ENCODE data around the gene FIGN. TPM values are rescaled to one million over a fixed set of nuclear protein-coding genes. Genes with fewer than 3 reads are reported as not detected.

Gene FIGN
- polyA plus RNA-seq, 3 donors from 2014 or later: not detected

- Mint-ChIP-seq H3K4me3 (no peak overlapping the region), H3K27me3 (ENCODE audit: low read depth in 3 of 3) (peaks cover 0 to 1% (median 0%) of the 10 kb centered on the region in 3 donors), H3K4me1 (no peaks in the 10 kb centered on the region), H3K36me3 (no peaks in the 10 kb centered on the region), H3K27ac (no peak overlapping the region), H3K9me3 (peaks cover 5 to 29% (median 8%) of the 10 kb centered on the region in 6 donors)
- no peak for DNase-seq
Observed at GRCh38 chr2:163690896-163691295, 44.9 kb downstream of the FIGN start.

GRCh38 chr2:163687217-163687616 lies 48.6 kb downstream of the FIGN start:
- no peaks in the 10 kb centered on the region for H3K36me3 Mint-ChIP-seq

GRCh38 chr2:163686289-163686688 lies 49.5 kb downstream of the FIGN start:
- Mint-ChIP-seq H3K27me3 (ENCODE audit: low read depth in 3 of 3) (no peaks in the 10 kb centered on the region), H3K27ac (no peak overlapping the region), H3K9me3 (peaks cover 2 to 36% (median 13%) of the 10 kb centered on the region in 6 donors), H3K36me3 (no peaks in the 10 kb centered on the region), H3K4me3 (no peak overlapping the region), H3K4me1 (no peaks in the 10 kb centered on the region)
- no peak for DNase-seq

More at GRCh38 chr2:163687217-163687616, 48.6 kb downstream of the FIGN start:
- Mint-ChIP-seq H3K9me3 (peaks cover 2 to 32% (median 11%) of the 10 kb centered on the region in 6 donors), H3K27me3 (ENCODE audit: low read depth in 3 of 3) (no peaks in the 10 kb centered on the region), H3K27ac (no peak overlapping the region), H3K4me3 (no peak overlapping the region), H3K4me1 (no peaks in the 10 kb centered on the region)
- DNase-seq: no peak

GRCh38 chr2:163682695-163683094 lies 53.1 kb downstream of the FIGN start:
- no peak for DNase-seq
- H3K4me1 Mint-ChIP-seq: no peaks in the 10 kb centered on the region
- H3K9me3 Mint-ChIP-seq: peaks cover 2 to 46% (median 14%) of the 10 kb centered on the region in 6 donors
- no peaks in the 10 kb centered on the region for H3K36me3 Mint-ChIP-seq
- H3K27ac Mint-ChIP-seq: no peak overlapping the region
- H3K27me3 Mint-ChIP-seq (ENCODE audit: low read depth in 3 of 3): no peaks in the 10 kb centered on the region
- no peak overlapping the region for H3K4me3 Mint-ChIP-seq

- no peaks in the 10 kb centered on the region for H3K27me3 Mint-ChIP-seq (ENCODE audit: low read depth in 3 of 3)
- DNase-seq: no peak
- H3K4me3 Mint-ChIP-seq: no peak overlapping the region
- H3K27ac Mint-ChIP-seq: no peak overlapping the region
- peaks cover 0 to 39% (median 14%) of the 10 kb centered on the region in 6 donors for H3K9me3 Mint-ChIP-seq
- no peaks in the 10 kb centered on the region for H3K36me3 Mint-ChIP-seq
- H3K4me1 Mint-ChIP-seq: no peaks in the 10 kb centered on the region
Observed at GRCh38 chr2:163681745-163682144, 54.1 kb downstream of the FIGN start.

- peaks cover 2 to 23% (median 7%) of the 10 kb centered on the region in 6 donors for H3K9me3 Mint-ChIP-seq
- H3K27me3 Mint-ChIP-seq (ENCODE audit: low read depth in 3 of 3): peaks cover 0 to 3% (median 0%) of the 10 kb centered on the region in 3 donors
- H3K4me3 Mint-ChIP-seq: no peak overlapping the region
- no peaks in the 10 kb centered on the region for H3K4me1 Mint-ChIP-seq
- no peaks in the 10 kb centered on the region for H3K36me3 Mint-ChIP-seq
- no peak for DNase-seq
- H3K27ac Mint-ChIP-seq: no peak overlapping the region
Observed at GRCh38 chr2:163675388-163675787, 60.4 kb downstream of the FIGN start.

DNA sequence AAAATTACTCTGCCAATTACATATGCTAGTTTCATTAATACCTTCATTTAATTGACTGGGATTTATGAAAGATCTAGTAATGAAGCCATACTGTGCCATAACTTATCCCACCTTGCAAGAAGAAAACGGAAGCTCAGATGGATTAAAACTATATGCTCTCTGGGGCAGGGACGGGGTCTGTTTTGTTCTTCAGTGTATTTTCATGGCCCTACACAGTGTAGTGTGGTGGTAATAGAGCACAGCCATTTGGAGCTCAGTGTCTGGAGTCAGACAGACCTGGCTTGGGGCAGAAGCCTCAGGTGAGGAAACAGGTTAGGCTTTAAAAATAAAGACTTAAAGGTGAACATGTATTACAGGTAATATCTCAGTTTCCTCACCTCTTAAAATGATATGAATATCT lies 62.3 kb downstream of the FIGN start:
- Mint-ChIP-seq H3K9me3 (peaks cover 0 to 7% (median 5%) of the 10 kb centered on the region in 6 donors), H3K4me3 (no peak overlapping the region), H3K4me1 (no peaks in the 10 kb centered on the region), H3K27me3 (ENCODE audit: low read depth in 3 of 3) (peaks cover 0 to 3% (median 0%) of the 10 kb centered on the region in 3 donors), H3K36me3 (no peaks in the 10 kb centered on the region), H3K27ac (no peak overlapping the region)
- no peak for DNase-seq

GRCh38 chr2:163670929-163671328 lies 64.9 kb downstream of the FIGN start:
- Mint-ChIP-seq H3K27ac (no peak overlapping the region), H3K9me3 (peaks cover 4 to 24% (median 8%) of the 10 kb centered on the region in 6 donors), H3K4me3 (no peak overlapping the region), H3K4me1 (no peaks in the 10 kb centered on the region), H3K27me3 (ENCODE audit: low read depth in 3 of 3) (peaks cover 0 to 3% (median 0%) of the 10 kb centered on the region in 3 donors), H3K36me3 (no peaks in the 10 kb centered on the region)
- DNase-seq: no peak

GRCh38 chr2:163669506-163669905 lies 66.3 kb downstream of the FIGN start:
- Mint-ChIP-seq H3K9me3 (peaks cover 2 to 33% (median 10%) of the 10 kb centered on the region in 6 donors), H3K4me3 (no peak overlapping the region), H3K36me3 (no peaks in the 10 kb centered on the region), H3K27me3 (ENCODE audit: low read depth in 3 of 3) (peaks cover 0 to 3% (median 0%) of the 10 kb centered on the region in 3 donors), H3K4me1 (no peaks in the 10 kb centered on the region), H3K27ac (no peak overlapping the region)
- DNase-seq: no peak

GRCh38 chr2:163667064-163667887 lies 68.5 kb downstream of the FIGN start:
- H3K27ac Mint-ChIP-seq: no peak overlapping the region
- no peak for DNase-seq
- H3K4me3 Mint-ChIP-seq: no peak overlapping the region
- H3K36me3 Mint-ChIP-seq: peaks cover 0 to 3% (median 0%) of the 10 kb centered on the region in 3 donors
- H3K9me3 Mint-ChIP-seq: peaks cover 5 to 48% (median 11%) of the 10 kb centered on the region in 6 donors
- no peaks in the 10 kb centered on the region for H3K4me1 Mint-ChIP-seq
- H3K27me3 Mint-ChIP-seq (ENCODE audit: low read depth in 3 of 3): peaks cover 0 to 2% (median 0%) of the 10 kb centered on the region in 3 donors

DNA sequence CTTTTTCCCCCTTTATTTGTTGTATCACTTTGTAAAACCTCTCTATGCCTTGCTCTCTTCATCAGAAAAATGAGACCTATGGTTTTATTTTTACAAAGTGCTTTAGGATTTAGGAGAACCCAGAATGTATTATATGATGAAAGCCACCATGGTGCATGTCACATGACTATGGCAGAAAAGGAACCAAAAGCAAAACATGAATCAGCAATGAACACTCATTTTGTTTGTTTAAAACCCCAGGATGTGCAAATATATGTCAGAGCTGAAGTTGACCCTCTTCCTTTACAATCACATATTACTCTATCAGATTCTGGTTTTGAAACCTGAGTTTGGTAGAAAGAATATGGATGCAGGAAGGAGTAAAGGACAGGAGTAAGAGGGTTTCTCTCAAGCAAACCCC lies 70.0 kb downstream of the FIGN start:
- Mint-ChIP-seq H3K27me3 (ENCODE audit: low read depth in 3 of 3) (no peaks in the 10 kb centered on the region), H3K36me3 (peaks cover 0 to 3% (median 0%) of the 10 kb centered on the region in 3 donors), H3K4me1 (no peaks in the 10 kb centered on the region), H3K27ac (no peak overlapping the region), H3K9me3 (peaks cover 6 to 51% (median 18%) of the 10 kb centered on the region in 6 donors), H3K4me3 (no peak overlapping the region)
- DNase-seq: no peak

DNA sequence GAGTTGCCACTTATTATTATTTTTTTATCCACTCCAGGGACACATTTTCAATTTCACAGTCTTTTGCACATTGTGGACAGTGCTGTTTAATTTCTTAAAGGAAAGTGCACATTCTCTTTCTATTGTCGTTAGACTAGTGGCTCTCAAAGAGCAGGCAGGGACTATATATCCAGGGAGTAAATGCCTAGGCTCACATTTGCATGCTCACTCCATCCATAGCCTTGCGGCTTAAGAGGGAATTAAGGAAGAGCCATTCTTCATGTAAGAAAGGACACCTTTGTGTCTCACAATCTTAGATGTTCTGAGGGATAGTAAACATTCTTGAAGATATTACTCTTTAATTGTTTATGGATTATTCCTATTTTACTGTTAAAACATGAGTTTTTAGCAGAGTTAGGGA lies 70.8 kb downstream of the FIGN start:
- H3K36me3 Mint-ChIP-seq: peaks cover 0 to 3% (median 0%) of the 10 kb centered on the region in 3 donors
- H3K4me3 Mint-ChIP-seq: no peak overlapping the region
- no peaks in the 10 kb centered on the region for H3K4me1 Mint-ChIP-seq
- no peak for DNase-seq
- H3K9me3 Mint-ChIP-seq: peaks cover 6 to 49% (median 19%) of the 10 kb centered on the region in 6 donors
- no peak overlapping the region for H3K27ac Mint-ChIP-seq
- no peaks in the 10 kb centered on the region for H3K27me3 Mint-ChIP-seq (ENCODE audit: low read depth in 3 of 3)

GRCh38 chr2:163664610-163665009 lies 71.2 kb downstream of the FIGN start:
- Mint-ChIP-seq H3K27ac (no peak overlapping the region), H3K4me3 (no peak overlapping the region), H3K4me1 (no peaks in the 10 kb centered on the region), H3K9me3 (peaks cover 6 to 49% (median 19%) of the 10 kb centered on the region in 6 donors), H3K27me3 (ENCODE audit: low read depth in 3 of 3) (no peaks in the 10 kb centered on the region), H3K36me3 (peaks cover 0 to 3% (median 0%) of the 10 kb centered on the region in 3 donors)
- no peak for DNase-seq

- Mint-ChIP-seq H3K4me1 (no peaks in the 10 kb centered on the region), H3K27me3 (ENCODE audit: low read depth in 3 of 3) (no peaks in the 10 kb centered on the region), H3K4me3 (no peak overlapping the region), H3K36me3 (peaks cover 0 to 3% (median 0%) of the 10 kb centered on the region in 3 donors), H3K9me3 (peaks cover 6 to 47% (median 18%) of the 10 kb centered on the region in 6 donors), H3K27ac (no peak overlapping the region)
- DNase-seq: no peak
Observed at GRCh38 chr2:163662141-163662780, 73.5 kb downstream of the FIGN start.
